LNCaP clone FGC (cell line): ENCODE results near the gene FAM47E.

ENCODE experiments used
- DNase-seq: peaks from one replicate; pipeline ENCODE4 v3.0.0-alpha.2; 2011; ENCODE audit warnings: low read depth
- H3K4me3 ChIP-seq: 2 replicates; pipeline ENCODE4 v1.5.1; 2011; ENCODE audit warnings: mild to moderate bottlenecking, low read depth, low read length, control low read depth
- CTCF ChIP-seq: IDR thresholded peaks from 2 replicates; pipeline ENCODE4 v1.5.1; 2012; ENCODE audit warnings: mild to moderate bottlenecking; ENCODE audit not compliant: control insufficient read depth, insufficient read depth; ENCODE audit errors: extremely low read depth

Gene FAM47E

GRCh38 chr4:76226418-76226817 is 25.1 kb upstream of the FAM47E start:
- TF ChIP-seq CTCF = no peak
- no peak overlapping the region for H3K4me3 ChIP-seq
- DNase-seq = no peak

GRCh38 chr4:76232681-76233080 is 18.8 kb upstream of the FAM47E start:
- no peak overlapping the region for H3K4me3 ChIP-seq
- TF ChIP-seq CTCF = no peak

GRCh38 chr4:76233083-76233482 is 18.4 kb upstream of the FAM47E start:
- no peak overlapping the region for H3K4me3 ChIP-seq
- TF ChIP-seq CTCF = no peak

More at GRCh38 chr4:76232681-76233080, 18.8 kb upstream of the FAM47E start:
- no peak for DNase-seq

DNA sequence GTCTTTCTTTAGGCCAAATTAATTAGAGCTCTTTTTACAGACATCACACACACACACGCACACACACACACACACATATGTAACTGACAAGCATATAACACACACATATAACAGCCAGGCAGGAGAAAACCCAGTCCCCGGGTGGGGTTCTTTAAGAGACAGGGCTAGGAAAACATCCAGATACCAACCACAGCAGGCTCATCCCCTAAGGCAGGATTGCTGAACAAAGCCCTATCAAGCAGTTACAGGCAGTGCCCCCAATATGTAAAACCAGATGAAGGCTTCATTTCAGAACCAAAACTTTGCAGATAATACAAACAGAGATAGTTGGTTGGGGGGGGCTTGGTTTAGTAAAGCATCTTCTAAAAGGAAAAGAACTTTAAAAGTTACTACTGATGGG is 18.0 kb upstream of the FAM47E start:
- no peak for DNase-seq
- no peak for TF ChIP-seq CTCF
- H3K4me3 ChIP-seq = no peak overlapping the region

More at GRCh38 chr4:76233083-76233482, 18.4 kb upstream of the FAM47E start:
- DNase-seq = no peak

DNA sequence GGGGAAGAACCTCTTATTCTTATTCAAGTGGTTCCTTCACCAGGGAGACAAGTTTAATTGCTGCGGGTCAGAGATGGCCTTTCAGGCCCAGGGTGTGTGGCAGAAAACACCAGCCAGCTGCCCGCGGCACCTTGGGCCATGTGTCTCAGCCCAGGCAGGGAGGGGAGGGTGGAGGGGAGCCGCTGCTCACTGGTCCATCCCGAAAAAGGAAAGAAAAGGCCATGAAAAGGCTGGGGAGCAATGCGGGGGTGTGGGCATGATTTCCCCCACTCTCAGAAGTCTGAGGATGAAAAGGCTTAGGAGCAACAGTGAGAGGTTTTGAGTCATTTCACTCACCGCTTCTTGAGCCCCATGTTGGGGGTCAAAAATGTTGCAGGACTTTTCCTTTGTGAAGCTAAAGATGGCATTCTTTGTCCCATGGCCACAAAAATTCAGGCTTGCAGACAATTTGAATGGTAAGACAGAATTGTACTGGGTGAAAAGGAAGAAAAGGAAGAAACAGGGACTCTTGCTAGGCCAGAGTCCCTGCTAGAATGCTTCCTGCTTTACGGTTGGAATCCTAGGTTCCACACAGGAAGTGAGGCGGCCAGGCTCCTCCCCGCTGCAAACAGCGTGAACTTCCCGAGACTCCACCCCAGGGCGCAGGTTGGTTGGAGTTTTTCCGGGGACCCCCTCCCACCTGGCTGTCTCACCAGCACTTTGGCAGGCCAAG is 17.4 kb upstream of the FAM47E start:
- no peak for DNase-seq
- no peak overlapping the region for H3K4me3 ChIP-seq
- no peak for TF ChIP-seq CTCF

DNA sequence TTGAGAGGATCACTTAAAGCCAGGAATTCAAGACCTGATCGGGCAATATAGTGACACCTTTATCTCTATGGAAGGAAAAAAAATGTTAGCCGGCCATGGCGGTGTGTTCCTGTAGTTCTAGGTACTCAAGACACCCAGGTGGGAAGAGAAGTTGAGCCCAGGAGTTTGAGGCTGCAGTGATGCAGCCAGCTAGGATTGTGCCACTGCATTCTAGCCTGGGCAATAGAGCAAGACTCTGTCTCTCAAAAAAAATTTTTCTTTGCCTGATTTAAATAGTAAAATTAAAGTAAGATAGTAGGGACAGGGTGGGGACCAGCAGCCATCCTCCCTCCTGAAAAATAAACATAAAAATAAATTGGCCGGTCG is 16.9 kb upstream of the FAM47E start:
- DNase-seq = no peak
- no peak for TF ChIP-seq CTCF
- H3K4me3 ChIP-seq = no peak overlapping the region

DNA sequence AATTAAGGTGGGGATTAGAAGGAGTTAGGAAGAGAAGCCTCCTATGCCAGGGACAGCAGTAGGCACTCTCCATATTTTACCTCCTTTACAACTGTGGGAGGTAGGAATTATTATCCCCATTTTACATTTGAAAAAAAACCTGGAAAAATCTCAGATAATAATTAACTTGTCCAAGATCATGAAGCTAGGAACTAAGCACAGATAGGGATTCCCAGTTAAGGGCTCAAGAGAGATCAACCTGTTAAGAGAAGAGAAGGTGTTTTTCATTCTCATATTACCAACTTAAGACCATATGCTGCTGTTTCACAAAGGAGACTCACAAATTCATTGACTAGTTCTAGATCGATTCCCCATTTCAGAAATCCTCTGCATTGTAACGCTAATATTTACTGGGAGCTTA is 16.1 kb upstream of the FAM47E start:
- H3K4me3 ChIP-seq = no peak overlapping the region
- no peak for DNase-seq
- no peak for TF ChIP-seq CTCF
